Measurements from ENCODE around the gene FBXL7.

FBXL7 gene

DNA sequence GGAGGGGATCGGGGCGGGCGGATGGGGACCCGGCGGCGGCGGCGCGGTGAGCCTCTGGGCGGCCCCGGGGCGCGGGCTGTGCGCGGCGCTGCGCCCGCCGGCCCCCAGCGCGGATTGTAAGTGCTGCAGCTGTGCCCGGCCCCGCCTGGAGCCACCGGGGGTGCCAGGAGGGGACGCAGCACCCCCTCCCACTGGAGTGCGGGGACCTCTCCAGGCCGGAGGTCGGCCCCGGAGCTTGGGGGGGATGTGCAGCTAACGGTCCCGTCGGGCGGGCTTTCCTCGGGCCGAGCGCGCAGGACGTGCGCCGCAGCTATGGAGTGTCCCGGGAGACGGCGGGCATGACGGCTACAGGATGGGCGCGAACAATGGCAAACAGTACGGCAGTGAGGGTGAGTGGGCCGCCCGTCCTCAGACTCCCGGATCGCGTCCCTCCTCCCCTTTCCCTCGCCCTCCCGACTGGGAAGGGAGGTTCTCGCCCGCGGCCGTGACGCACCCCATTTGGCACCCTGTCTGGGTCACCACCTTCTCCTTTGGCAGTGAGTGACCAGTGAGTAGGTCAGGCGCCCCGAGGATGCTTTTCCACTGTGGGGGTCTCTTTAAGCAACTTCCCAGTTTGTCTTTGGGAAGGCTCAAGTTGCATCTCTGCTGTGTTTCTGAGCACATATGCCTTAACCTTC is 483 bp downstream of the FBXL7 start:
- no peak for TF ChIP-seq EZH2phosphoT487 (IDR thresholded peaks at IDR 0.05; ENCODE audit: borderline replicate concordance)
- no peak for TF ChIP-seq CTCF (conservative IDR thresholded peaks at IDR 0.05; ENCODE audit: low read length)
- Histone ChIP-seq H3K9me2 (replicated peaks; ENCODE audit: low read depth, low read length) (no peaks in the 10 kb centered on the region), H3K4me1 (ENCODE audit: insufficient read depth, low read length, poor library complexity, severe bottlenecking) (no peaks in the 10 kb centered on the region), H3K9ac (ENCODE audit: low read depth, low read length, poor library complexity, severe bottlenecking) (no peak overlapping the region), H3F3A (ENCODE audit: low read depth) (no peaks in the 10 kb centered on the region), H3K79me2 (ENCODE audit: insufficient read depth, low read length) (no peaks in the 10 kb centered on the region), H3K4me3 (ENCODE audit: low read length, poor library complexity, severe bottlenecking) (no peak overlapping the region), H4K20me1 (ENCODE audit: insufficient read depth, low read length, poor library complexity, severe bottlenecking) (no peaks in the 10 kb centered on the region), H3K36me3 (ENCODE audit: insufficient read depth, low read length) (no peaks in the 10 kb centered on the region), H3K4me2 (ENCODE audit: low read depth, low read length, poor library complexity, severe bottlenecking) (no peak overlapping the region), H3K9me3 (ENCODE audit: insufficient read depth, low read depth, low read length) (no peaks in the 10 kb centered on the region), H2AFZ (ENCODE audit: low read length) (no peak overlapping the region), H3K27me3 (ENCODE audit: insufficient read depth, low read length, poor library complexity, severe bottlenecking) (no peaks in the 10 kb centered on the region)

- Histone ChIP-seq H3K79me2 (ENCODE audit: insufficient read depth, low read length) (no peaks in the 10 kb centered on the region), H3K9me2 (replicated peaks; ENCODE audit: low read depth, low read length) (no peaks in the 10 kb centered on the region), H2AFZ (ENCODE audit: low read length) (no peak overlapping the region), H4K20me1 (ENCODE audit: insufficient read depth, low read length, poor library complexity, severe bottlenecking) (no peaks in the 10 kb centered on the region), H3K9me3 (ENCODE audit: insufficient read depth, low read depth, low read length) (no peaks in the 10 kb centered on the region), H3K9ac (ENCODE audit: low read depth, low read length, poor library complexity, severe bottlenecking) (no peak overlapping the region), H3K4me3 (ENCODE audit: low read length, poor library complexity, severe bottlenecking) (no peak overlapping the region), H3F3A (ENCODE audit: low read depth) (no peaks in the 10 kb centered on the region), H3K27me3 (ENCODE audit: insufficient read depth, low read length, poor library complexity, severe bottlenecking) (no peaks in the 10 kb centered on the region), H3K4me2 (ENCODE audit: low read depth, low read length, poor library complexity, severe bottlenecking) (no peak overlapping the region), H3K36me3 (ENCODE audit: insufficient read depth, low read length) (no peaks in the 10 kb centered on the region), H3K4me1 (ENCODE audit: insufficient read depth, low read length, poor library complexity, severe bottlenecking) (no peaks in the 10 kb centered on the region)
- TF ChIP-seq CTCF (conservative IDR thresholded peaks at IDR 0.05; ENCODE audit: low read length) = no peak
- TF ChIP-seq EZH2phosphoT487 (IDR thresholded peaks at IDR 0.05; ENCODE audit: borderline replicate concordance) = no peak
Measured at GRCh38 chr5:15501091-15501791, 1.3 kb downstream of the FBXL7 start.

DNA sequence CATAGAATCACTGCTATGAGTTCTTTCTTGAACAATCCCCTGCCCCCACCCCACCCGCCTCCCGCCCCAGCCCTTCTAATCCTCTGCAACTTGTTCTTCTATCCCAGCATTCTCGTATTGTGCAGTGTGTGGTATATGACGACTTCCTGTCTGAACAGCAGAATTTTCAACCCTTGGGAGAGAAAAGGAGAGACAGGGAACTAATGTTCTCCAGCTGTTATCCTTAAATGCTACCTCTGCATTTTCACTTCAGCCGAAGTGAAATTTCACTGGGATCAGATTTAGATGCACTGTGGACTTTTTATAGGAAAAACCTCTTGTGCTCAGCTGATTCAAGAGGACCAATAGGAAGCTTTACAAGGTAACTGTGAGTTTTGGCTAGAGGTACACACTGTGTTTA is 2.2 kb downstream of the FBXL7 start:
- Histone ChIP-seq H3K4me3 (ENCODE audit: low read length, poor library complexity, severe bottlenecking) (no peak overlapping the region), H3K36me3 (ENCODE audit: insufficient read depth, low read length) (no peaks in the 10 kb centered on the region), H3K27me3 (ENCODE audit: insufficient read depth, low read length, poor library complexity, severe bottlenecking) (no peaks in the 10 kb centered on the region), H2AFZ (ENCODE audit: low read length) (no peak overlapping the region), H3K9me2 (replicated peaks; ENCODE audit: low read depth, low read length) (no peaks in the 10 kb centered on the region), H3K9me3 (ENCODE audit: insufficient read depth, low read depth, low read length) (no peaks in the 10 kb centered on the region), H3F3A (ENCODE audit: low read depth) (no peaks in the 10 kb centered on the region), H3K79me2 (ENCODE audit: insufficient read depth, low read length) (no peaks in the 10 kb centered on the region), H3K4me1 (ENCODE audit: insufficient read depth, low read length, poor library complexity, severe bottlenecking) (no peaks in the 10 kb centered on the region), H4K20me1 (ENCODE audit: insufficient read depth, low read length, poor library complexity, severe bottlenecking) (no peaks in the 10 kb centered on the region), H3K9ac (ENCODE audit: low read depth, low read length, poor library complexity, severe bottlenecking) (no peak overlapping the region), H3K4me2 (ENCODE audit: low read depth, low read length, poor library complexity, severe bottlenecking) (no peak overlapping the region)
- TF ChIP-seq CTCF (conservative IDR thresholded peaks at IDR 0.05; ENCODE audit: low read length) (no peak), EZH2phosphoT487 (IDR thresholded peaks at IDR 0.05; ENCODE audit: borderline replicate concordance) (no peak)
